Vagina (tissue), 2 donors: ENCODE measurements around the gene PRKAR1B. TPM values are rescaled to one million over a fixed set of nuclear protein-coding genes. Genes with fewer than 3 reads are reported as not detected.

Experiments
- DNase-seq, 2 donors: peaks; one replicate each; pipeline ENCODE4 v3.0.0-alpha.2; 2017; ENCODE audit errors: extremely low spot score in 2 of 2
- H3K27ac ChIP-seq: fragments of 200-600 bp; sonication (generic); one replicate; pipeline ENCODE4 v1.5.1; 2019
- H3K27me3 ChIP-seq: fragments of 200-600 bp; sonication (generic); one replicate; pipeline ENCODE4 v1.5.1; 2019
- H3K36me3 ChIP-seq, 2 donors: fragments of 200-600 bp; sonication (generic); one replicate each; pipeline ENCODE4 v1.5.1; 2017 to 2019
- H3K4me1 ChIP-seq: fragments of 200-600 bp; sonication (generic); one replicate; pipeline ENCODE4 v1.5.1; 2019
- H3K4me3 ChIP-seq, 2 donors: fragments of 200-600 bp; sonication (generic); 1 replicate in 1 of 2; 2 replicates in 1 of 2; pipeline ENCODE4 v1.5.1; 2016 to 2019
- H3K9me3 ChIP-seq: fragments of 200-600 bp; sonication (generic); one replicate; pipeline ENCODE4 v1.5.1; 2019
- CTCF ChIP-seq, 3 experiments: fragments of 450-650 bp in 2 of 3; fragments of 200-600 bp in 1 of 3; sonication (generic) in 1 of 3; IDR thresholded peaks; one replicate each; pipeline ENCODE4 v1.5.1; 2017 to 2019; ENCODE audit warnings: antibody characterized with exemption in 3 of 3, mild to moderate bottlenecking in 2 of 3, moderate library complexity in 2 of 3
- POLR2A ChIP-seq, 2 donors: fragments of 450-650 bp; IDR thresholded peaks; one replicate each; pipeline ENCODE4 v1.6.1; 2017; ENCODE audit warnings: antibody characterized with exemption in 2 of 2, mild to moderate bottlenecking in 2 of 2, moderate library complexity in 2 of 2
- POLR2AphosphoS5 ChIP-seq, 2 donors: sonication (generic); formaldehyde crosslinking; IDR thresholded peaks; one replicate each; pipeline ENCODE4 v1.9.0; 2017; ENCODE audit warnings: antibody characterized with exemption in 2 of 2, mild to moderate bottlenecking in 2 of 2, low read depth in 1 of 2; ENCODE audit not compliant: insufficient read depth in 1 of 2
- intact Hi-C: fragments of 100-400 bp; cut with DNase I; formaldehyde crosslinking; loops from one replicate; pipeline ENCODE4 v1.15.1; 2023
- total RNA-seq: library from RNA; depleted of rRNA; stranded (reverse); fragments of >200 nt; gene quantifications from one replicate; pipeline ENCODE4 v1.2.3, GENCODE V29; 2016

PRKAR1B gene
- total RNA-seq, 1 donor from 2014 or later: 31.4 TPM

GRCh38 chr7:635227-635626, 91.9 kb downstream of the PRKAR1B start:
- Histone ChIP-seq H3K36me3 (no peaks in the 10 kb centered on the region), H3K4me1 (no peaks in the 10 kb centered on the region), H3K4me3 (no peak overlapping the region), H3K27me3 (no peaks in the 10 kb centered on the region), H3K9me3 (no peaks in the 10 kb centered on the region), H3K27ac (no peak overlapping the region)
- intact Hi-C loops: no loop called here
- no peak for DNase-seq
- TF ChIP-seq POLR2AphosphoS5 (IDR thresholded peaks at IDR 0.05; ENCODE audit: insufficient read depth in 1 of 2, low read depth in 1 of 2) (no peak), POLR2A (IDR thresholded peaks at IDR 0.05) (no peak), CTCF (IDR thresholded peaks at IDR 0.05) (no peak)

- Histone ChIP-seq H3K27ac (no peak overlapping the region), H3K4me3 (no peak overlapping the region), H3K9me3 (no peaks in the 10 kb centered on the region), H3K36me3 (no peaks in the 10 kb centered on the region), H3K4me1 (no peaks in the 10 kb centered on the region), H3K27me3 (no peaks in the 10 kb centered on the region)
- TF ChIP-seq CTCF (IDR thresholded peaks at IDR 0.05): no peak
- peak in 1 of 2 donors; percentile 77 for DNase-seq
- intact Hi-C loops: no loop called here
These were observed 93.6 kb downstream of the PRKAR1B start for GRCh38 chr7:633381-634018.

DNA sequence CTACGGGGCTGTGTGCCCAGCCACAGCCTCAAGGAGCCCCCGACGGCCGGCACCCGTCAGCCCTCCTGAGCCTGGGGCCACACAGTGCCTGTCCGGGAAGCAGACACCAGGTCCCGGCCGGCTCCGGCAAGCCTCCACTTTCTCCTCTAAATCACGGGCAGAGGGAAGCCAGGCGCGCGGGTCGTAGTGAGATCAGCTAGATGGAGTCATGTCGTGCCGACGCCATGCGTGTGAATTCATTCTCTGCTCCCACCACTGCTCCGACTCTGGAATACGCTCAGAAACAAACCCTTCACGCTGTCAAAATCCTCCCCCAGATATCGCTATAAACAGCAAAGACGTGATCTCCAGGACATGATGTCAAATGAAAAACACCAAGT, 94.3 kb downstream of the PRKAR1B start:
- Histone ChIP-seq H3K27ac (no peak overlapping the region), H3K36me3 (no peaks in the 10 kb centered on the region), H3K9me3 (no peaks in the 10 kb centered on the region), H3K4me1 (no peaks in the 10 kb centered on the region), H3K4me3 (no peak overlapping the region), H3K27me3 (no peaks in the 10 kb centered on the region)
- intact Hi-C loops: no loop called here
- DNase-seq: no peak
- TF ChIP-seq POLR2A (IDR thresholded peaks at IDR 0.05) (no peak), CTCF (IDR thresholded peaks at IDR 0.05) (no peak), POLR2AphosphoS5 (IDR thresholded peaks at IDR 0.05; ENCODE audit: insufficient read depth in 1 of 2, low read depth in 1 of 2) (no peak)

DNA sequence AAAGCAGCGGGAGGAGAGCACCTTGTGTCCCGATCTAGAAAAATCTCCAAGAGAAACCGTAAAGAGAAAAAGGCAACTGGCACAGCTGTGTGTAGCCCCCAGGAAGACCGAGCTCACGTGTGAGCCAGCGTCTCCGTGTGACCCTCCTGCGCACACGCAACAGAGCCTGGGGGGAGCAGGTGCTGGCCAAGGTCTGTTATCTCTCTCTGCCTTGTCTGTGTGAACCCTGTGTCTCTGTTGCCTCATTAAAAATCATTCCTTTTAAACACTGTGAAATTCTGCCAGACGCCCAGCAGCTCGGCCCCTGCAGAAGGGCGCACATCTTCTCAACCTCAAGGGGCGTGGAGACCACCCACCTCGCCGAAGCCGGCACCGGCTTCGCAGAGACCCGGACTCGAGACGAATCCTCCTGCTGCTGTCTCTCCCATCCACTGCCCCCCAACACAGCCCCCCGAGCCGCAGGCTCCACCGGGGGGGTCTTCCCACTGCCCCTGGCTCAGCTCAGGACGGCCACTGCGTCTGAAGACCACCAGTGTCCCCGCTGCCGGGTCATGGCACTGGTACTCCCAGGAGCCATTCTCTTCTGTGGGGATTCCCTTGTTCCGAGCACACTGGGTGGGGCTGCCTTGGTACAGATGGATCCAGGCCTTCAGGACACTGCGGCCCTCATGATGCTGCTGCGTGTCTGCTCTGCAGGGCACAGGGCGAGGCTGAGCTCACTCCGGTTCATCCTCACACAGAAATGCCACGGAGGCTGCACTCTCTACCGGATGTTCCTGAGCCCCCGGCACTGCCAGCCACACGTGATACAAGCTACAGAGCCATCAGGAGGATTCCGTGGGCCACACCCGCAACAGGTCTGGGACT, 94.9 kb downstream of the PRKAR1B start:
- TF ChIP-seq POLR2AphosphoS5 (IDR thresholded peaks at IDR 0.05; ENCODE audit: insufficient read depth in 1 of 2, low read depth in 1 of 2) (no peak), POLR2A (IDR thresholded peaks at IDR 0.05) (no peak), CTCF (IDR thresholded peaks at IDR 0.05) (no peak)
- H3K4me3 ChIP-seq: no peak overlapping the region
- H3K9me3 ChIP-seq: no peaks in the 10 kb centered on the region
- no peak for DNase-seq
- no peak overlapping the region for H3K27ac ChIP-seq
- no peaks in the 10 kb centered on the region for H3K27me3 ChIP-seq
- H3K36me3 ChIP-seq: no peaks in the 10 kb centered on the region
- intact Hi-C loops: no loop called here
- no peaks in the 10 kb centered on the region for H3K4me1 ChIP-seq

GRCh38 chr7:631291-631711, 95.8 kb downstream of the PRKAR1B start:
- H3K27ac ChIP-seq: no peak overlapping the region
- DNase-seq: no peak
- intact Hi-C loops: no loop called here
- no peaks in the 10 kb centered on the region for H3K4me1 ChIP-seq
- no peak overlapping the region for H3K4me3 ChIP-seq
- no peaks in the 10 kb centered on the region for H3K9me3 ChIP-seq
- H3K27me3 ChIP-seq: no peaks in the 10 kb centered on the region
- no peaks in the 10 kb centered on the region for H3K36me3 ChIP-seq
- TF ChIP-seq POLR2AphosphoS5 (IDR thresholded peaks at IDR 0.05; ENCODE audit: insufficient read depth in 1 of 2, low read depth in 1 of 2): no peak
- TF ChIP-seq POLR2A (IDR thresholded peaks at IDR 0.05): no peak
- TF ChIP-seq CTCF (IDR thresholded peaks at IDR 0.05): no peak
